HCT116 (cell line): ENCODE measurements around the gene CDK11B. TPM values are rescaled to one million over a fixed set of nuclear protein-coding genes. Genes with fewer than 3 reads are reported as not detected.

Experiments used
- ATAC-seq: fragments of 200-7000 bp; cut with Tn5 transposase; 2 replicates; pipeline ENCODE4 v1.9.1; 2020; ENCODE audit warnings: mild to moderate bottlenecking, moderate library complexity
- BruUV-seq: library from RNA; stranded (reverse); fragments of 400-500 nt; replicated peaks from 2 replicates; lab custom pipeline; 2021; lab: Mats Ljungman, UMichigan
- CTCF ChIA-PET: fragments of 300-600 bp; sonication (Branson Sonifier 250); formaldehyde crosslinking; loops from one replicate; lab custom pipeline; 2021; ENCODE audit warnings: antibody characterized with exemption; lab: Charles Lee
- POLR2A ChIA-PET: fragments of 300-600, 350-600 bp; sonication (Branson Sonifier 250); formaldehyde crosslinking; loops from one replicate; lab custom pipeline; 2021; ENCODE audit warnings: antibody characterized with exemption; lab: Charles Lee
- RAD21 ChIA-PET, 2 experiments: fragments of 300-600 bp; sonication (Branson Sonifier 250); formaldehyde crosslinking; loops; one replicate each; lab custom pipeline; 2023; ENCODE audit warnings: low total read pairs in 2 of 2; ENCODE audit not compliant: uncharacterized antibody in 2 of 2, unreplicated experiment in 2 of 2, low non-redundant PET in 1 of 2; lab: Charles Lee
- DNase-seq: peaks from one replicate; pipeline ENCODE4 v3.0.0-alpha.2; 2010; ENCODE audit warnings: low read depth, low spot score
- H2AFZ ChIP-seq: fragments of 200-600 bp; shearing (Covaris generic), sonication (generic); 2 replicates; pipeline ENCODE4 v1.6.1; 2017; ENCODE audit warnings: low read depth, mixed run types, mixed read lengths, antibody characterized with exemption, low read length; ENCODE audit not compliant: poor library complexity, severe bottlenecking
- H3K27ac ChIP-seq: 2 replicates; pipeline ENCODE4 v1.5.1; 2012; ENCODE audit warnings: low read depth, low read length
- H3K27me3 ChIP-seq: fragments of 200-600 bp; sonication (generic); 2 replicates; pipeline ENCODE4 v1.6.1; 2016; ENCODE audit warnings: mixed run types, low read length, mixed read lengths; ENCODE audit not compliant: insufficient read depth
- H3K36me3 ChIP-seq, 2 experiments: fragments of 200-500 bp in 1 of 2; fragments of 200-600 bp in 1 of 2; sonication (Bioruptor generic) in 1 of 2; sonication (generic) in 1 of 2; 2 replicates each; pipeline versions ENCODE4 v1.5.1 to v1.6.1; 2014 to 2016; ENCODE audit warnings: low read length in 2 of 2, inconsistent platforms in 1 of 2, mixed read lengths in 1 of 2, mixed run types in 1 of 2; ENCODE audit not compliant: insufficient read depth in 2 of 2, control insufficient read depth in 1 of 2
- H3K4me1 ChIP-seq, 2 experiments: fragments of 200-600 bp in 1 of 2; sonication (generic) in 1 of 2; 2 replicates each; pipeline versions ENCODE4 v1.5.1 to v1.6.1; 2012 to 2017; ENCODE audit warnings: low read length in 2 of 2, inconsistent platforms in 1 of 2, mild to moderate bottlenecking in 1 of 2, mixed read lengths in 1 of 2, mixed run types in 1 of 2, moderate library complexity in 1 of 2; ENCODE audit not compliant: insufficient read depth in 2 of 2, control insufficient read depth in 1 of 2
- H3K4me2 ChIP-seq: fragments of 200-600 bp; sonication (generic); 2 replicates; pipeline ENCODE4 v1.6.1; 2017; ENCODE audit warnings: mixed run types, low read length, mixed read lengths
- H3K4me3 ChIP-seq, 2 experiments: fragments of 200-600 bp in 1 of 2; sonication (generic) in 1 of 2; replicated peaks in 1 of 2; 2 replicates each; pipeline ENCODE4 v1.5.1; 2011 to 2016; ENCODE audit warnings: low read length in 2 of 2, control low read depth in 1 of 2, low read depth in 1 of 2, mild to moderate bottlenecking in 1 of 2, mixed read lengths in 1 of 2, mixed run types in 1 of 2
- H3K79me2 ChIP-seq: fragments of 200-600 bp; sonication (generic); 2 replicates; pipeline ENCODE4 v1.6.1; 2017; ENCODE audit warnings: mild to moderate bottlenecking, mixed run types, low read length, moderate library complexity, mixed read lengths; ENCODE audit not compliant: insufficient read depth
- H3K9ac ChIP-seq: fragments of 200-600 bp; sonication (generic); 2 replicates; pipeline ENCODE4 v1.6.1; 2016; ENCODE audit warnings: low read length, mixed read lengths
- H3K9me2 ChIP-seq: fragments of 200-600 bp; sonication (generic), shearing (Covaris generic); 2 replicates; pipeline ENCODE4 v1.6.1; 2017; ENCODE audit warnings: mixed run types, mild to moderate bottlenecking, moderate library complexity; ENCODE audit not compliant: insufficient read depth
- H3K9me3 ChIP-seq, 2 experiments: fragments of 200-500 bp in 1 of 2; fragments of 200-600 bp in 1 of 2; sonication (Bioruptor generic) in 1 of 2; sonication (generic) in 1 of 2; 2 replicates each; pipeline ENCODE4 v1.6.1; 2014 to 2017; ENCODE audit warnings: low read length in 2 of 2, mixed read lengths in 2 of 2, inconsistent platforms in 1 of 2, low read depth in 1 of 2, mild to moderate bottlenecking in 1 of 2, mixed run types in 1 of 2, moderate library complexity in 1 of 2; ENCODE audit not compliant: control insufficient read depth in 1 of 2, insufficient read depth in 1 of 2
- H4K20me1 ChIP-seq: fragments of 200-600 bp; sonication (generic), shearing (Covaris generic); 2 replicates; pipeline ENCODE4 v1.6.1; 2017; ENCODE audit warnings: mixed run types, mild to moderate bottlenecking, moderate library complexity; ENCODE audit not compliant: insufficient read depth
- ATF3 ChIP-seq: IDR thresholded peaks from 2 replicates; pipeline ENCODE4 v1.6.1; 2012
- CEBPB ChIP-seq: IDR thresholded peaks from 2 replicates; pipeline ENCODE4 v1.6.1; 2012; ENCODE audit warnings: low read depth
- ELF1 ChIP-seq: IDR thresholded peaks from 2 replicates; pipeline ENCODE4 v1.6.1; 2012; ENCODE audit warnings: low read depth, borderline replicate concordance
- TCF7L2 ChIP-seq: IDR thresholded peaks from 2 replicates; pipeline ENCODE4 v1.7.0; 2011; ENCODE audit warnings: borderline replicate concordance, inconsistent platforms; ENCODE audit not compliant: insufficient read depth, insufficient read length; ENCODE audit errors: extremely low read depth
- ZNF274 ChIP-seq: fragments of 200-500 bp; sonication (Bioruptor generic); IDR thresholded peaks from 2 replicates; pipeline ENCODE4 v1.6.1; 2014; ENCODE audit warnings: mild to moderate bottlenecking, low read depth, low read length, inconsistent platforms
- intact Hi-C: fragments of 100-400 bp; cut with micrococcal nuclease; formaldehyde crosslinking; loops from 2 replicates; pipeline ENCODE4 v1.10.0; 2022
- total RNA-seq: library from RNA; stranded (reverse); gene quantifications from one replicate; pipeline ENCODE4 v1.2.1, GENCODE V29; 2021; ENCODE audit not compliant: unreplicated experiment
- TF ChIP-seq, protein P1 (sequence below): IDR thresholded peaks from 2 replicates; pipeline ENCODE4 v1.6.1; 2011; ENCODE audit warnings: mild to moderate bottlenecking, low read length, moderate library complexity; ENCODE audit not compliant: insufficient replicate concordance; ENCODE audit errors: extremely low read depth

The CDK11B gene
- total RNA-seq, 1 experiment from 2014 or later = 31.5 TPM

- POLR2A ChIA-PET = interaction anchor here (2.2 kb wide), 1 partner anchor 11 kb away, joined by 6 read pairs; no protein-coding TSS in a partner anchor
- Histone ChIP-seq H3K36me3 (peaks cover 0 to 3% of the 10 kb centered on the region in 2 experiments; a peak in 1 of 4 replicates), H2AFZ (no peak overlapping the region), H3K9me2 (no peaks in the 10 kb centered on the region), H3K4me2 (no peak overlapping the region), H3K27ac (no peak overlapping the region), H4K20me1 (0 out of 2 replicates have a peak, but pooled peaks cover 3% of the 10 kb centered on the region), H3K4me1 (peaks cover 11 to 29% of the 10 kb centered on the region in 2 experiments; a peak in 3 of 4 replicates), H3K4me3 (no peak overlapping the region), H3K9ac (no peak overlapping the region), H3K79me2 (peaks cover 9% of the 10 kb centered on the region; the same call in 1 of the 2 replicates), H3K9me3 (no peaks in the 10 kb centered on the region), H3K27me3 (no peaks in the 10 kb centered on the region)
- RAD21 ChIA-PET = no interaction called here
- CTCF ChIA-PET = no interaction called here
- intact Hi-C loops = loop anchor here (10.0 kb wide), 1 partner anchor 273 kb away; the partner anchor contains the start of gene DVL1
- DNase-seq (no peak), ATAC-seq (no peak)
- no TSS peak for BruUV-seq
- TF ChIP-seq, protein P1, sequence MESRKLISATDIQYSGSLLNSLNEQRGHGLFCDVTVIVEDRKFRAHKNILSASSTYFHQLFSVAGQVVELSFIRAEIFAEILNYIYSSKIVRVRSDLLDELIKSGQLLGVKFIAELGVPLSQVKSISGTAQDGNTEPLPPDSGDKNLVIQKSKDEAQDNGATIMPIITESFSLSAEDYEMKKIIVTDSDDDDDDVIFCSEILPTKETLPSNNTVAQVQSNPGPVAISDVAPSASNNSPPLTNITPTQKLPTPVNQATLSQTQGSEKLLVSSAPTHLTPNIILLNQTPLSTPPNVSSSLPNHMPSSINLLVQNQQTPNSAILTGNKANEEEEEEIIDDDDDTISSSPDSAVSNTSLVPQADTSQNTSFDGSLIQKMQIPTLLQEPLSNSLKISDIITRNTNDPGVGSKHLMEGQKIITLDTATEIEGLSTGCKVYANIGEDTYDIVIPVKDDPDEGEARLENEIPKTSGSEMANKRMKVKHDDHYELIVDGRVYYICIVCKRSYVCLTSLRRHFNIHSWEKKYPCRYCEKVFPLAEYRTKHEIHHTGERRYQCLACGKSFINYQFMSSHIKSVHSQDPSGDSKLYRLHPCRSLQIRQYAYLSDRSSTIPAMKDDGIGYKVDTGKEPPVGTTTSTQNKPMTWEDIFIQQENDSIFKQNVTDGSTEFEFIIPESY = no peak
- TF ChIP-seq ATF3 (no peak), ZNF274 (no peak), TCF7L2 (no peak), CEBPB (no peak), ELF1 (no peak)
These were observed 40.9 kb downstream of the CDK11B start for GRCh38 chr1:1617925-1618324.
